Right ventricle myocardium superior (tissue), 1 donor: ENCODE results near the gene FADS2. TPM values are rescaled to one million over a fixed set of nuclear protein-coding genes. Genes with fewer than 3 reads are reported as not detected.

Experiments
- ATAC-seq: fragments of 200-7000 bp; cut with Tn5 transposase; one replicate; pipeline ENCODE4 v1.9.1; 2020; ENCODE audit warnings: mild to moderate bottlenecking; ENCODE audit not compliant: poor library complexity
- DNase-seq: peaks from one replicate; pipeline ENCODE4 v3.0.0-alpha.2; 2020
- intact Hi-C: fragments of 100-400 bp; cut with DNase I; formaldehyde crosslinking; loops from one replicate; pipeline ENCODE4 v1.11.2; 2022
- total RNA-seq: library from RNA; stranded (reverse); fragmentation: NEBNext Ultra II Directional; extraction: Animal tissue kit (Norgen Biotek cat#: 25700); gene quantifications from one replicate; pipeline ENCODE4 v1.2.1, GENCODE V29; 2021
- donor health status: DM: no; HTN: yes; CAD: no; lungs with severe emphysema.

The FADS2 gene
- total RNA-seq, 1 donor from 2014 or later: 20.5 TPM

GRCh38 chr11:61814958-61815789 is 12.9 kb upstream of the FADS2 start:
- peak; percentile 98 for DNase-seq
- ATAC-seq: peak; percentile 96
- intact Hi-C loops: loop anchor here (5.0 kb wide), 2 partner anchors 72 to 142 kb away; no protein-coding TSS in a partner anchor

GRCh38 chr11:61815790-61816735 is 12.0 kb upstream of the FADS2 start:
- intact Hi-C loops: loop anchor here (5.0 kb wide), 1 partner anchor 71 kb away; no protein-coding TSS in a partner anchor
- ATAC-seq (peak; percentile 43), DNase-seq (peak; percentile 77)

GRCh38 chr11:61816736-61817455 is 11.2 kb upstream of the FADS2 start, which contains the start of gene FADS1:
Gene FADS1, minus strand, starts transcription at chr11:61817003. Its CDS starts 74 bp downstream, at chr11:61816929.
- intact Hi-C loops: loop anchor here (5.0 kb wide), 1 partner anchor 70 kb away; no protein-coding TSS in a partner anchor
- ATAC-seq: peak; percentile 69
- peak; percentile 94 for DNase-seq

DNA sequence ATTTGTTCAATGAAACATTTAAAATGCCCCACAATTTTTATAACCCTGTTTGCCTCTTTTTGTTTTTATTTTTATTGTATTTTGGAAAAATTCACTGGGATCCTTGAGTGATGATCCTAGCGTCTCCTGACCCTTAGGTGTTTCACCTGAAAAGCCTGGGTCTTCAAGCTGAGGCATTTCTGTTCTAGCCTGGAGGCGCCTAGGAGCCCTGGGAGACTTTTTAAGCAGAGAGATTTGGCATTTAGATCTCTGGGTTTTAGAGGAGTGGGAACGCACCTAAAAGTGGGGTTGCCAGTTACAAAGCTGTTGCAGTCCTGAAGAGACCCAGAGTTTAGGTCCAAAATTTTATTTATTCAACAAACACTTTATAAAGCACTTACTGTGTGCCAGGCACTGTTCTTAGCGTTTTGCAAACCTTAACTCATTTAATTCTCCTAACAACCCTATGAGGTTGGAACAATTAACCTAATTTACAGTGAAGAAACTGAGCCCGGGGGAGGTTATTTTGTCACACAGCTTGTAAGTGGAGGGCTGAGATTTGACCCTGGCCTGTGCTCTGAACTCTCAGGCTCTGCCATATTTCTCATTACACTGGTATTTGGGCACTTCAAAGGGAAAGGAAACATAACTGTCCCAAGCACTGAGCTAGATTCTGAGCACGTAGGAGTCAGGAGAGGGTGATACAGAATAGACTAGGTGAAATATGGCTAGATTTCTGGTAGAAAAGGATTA is 10.5 kb upstream of the FADS2 start:
- intact Hi-C loops: loop anchor here (5.0 kb wide), 1 partner anchor 70 kb away; no protein-coding TSS in a partner anchor
- ATAC-seq: no peak
- DNase-seq: no peak

GRCh38 chr11:61820174-61820573 is 7.9 kb upstream of the FADS2 start:
- intact Hi-C loops: no loop called here
- ATAC-seq: no peak
- DNase-seq: no peak

- intact Hi-C loops: no loop called here
- peak; percentile 3 for ATAC-seq
- DNase-seq: no peak
Measured at GRCh38 chr11:61826930-61827570, 1.1 kb upstream of the FADS2 start.

GRCh38 chr11:61828379-61828628 is 204 bp downstream of the FADS2 start:
- ATAC-seq: no peak
- no peak for DNase-seq
- intact Hi-C loops: no loop called here

DNA sequence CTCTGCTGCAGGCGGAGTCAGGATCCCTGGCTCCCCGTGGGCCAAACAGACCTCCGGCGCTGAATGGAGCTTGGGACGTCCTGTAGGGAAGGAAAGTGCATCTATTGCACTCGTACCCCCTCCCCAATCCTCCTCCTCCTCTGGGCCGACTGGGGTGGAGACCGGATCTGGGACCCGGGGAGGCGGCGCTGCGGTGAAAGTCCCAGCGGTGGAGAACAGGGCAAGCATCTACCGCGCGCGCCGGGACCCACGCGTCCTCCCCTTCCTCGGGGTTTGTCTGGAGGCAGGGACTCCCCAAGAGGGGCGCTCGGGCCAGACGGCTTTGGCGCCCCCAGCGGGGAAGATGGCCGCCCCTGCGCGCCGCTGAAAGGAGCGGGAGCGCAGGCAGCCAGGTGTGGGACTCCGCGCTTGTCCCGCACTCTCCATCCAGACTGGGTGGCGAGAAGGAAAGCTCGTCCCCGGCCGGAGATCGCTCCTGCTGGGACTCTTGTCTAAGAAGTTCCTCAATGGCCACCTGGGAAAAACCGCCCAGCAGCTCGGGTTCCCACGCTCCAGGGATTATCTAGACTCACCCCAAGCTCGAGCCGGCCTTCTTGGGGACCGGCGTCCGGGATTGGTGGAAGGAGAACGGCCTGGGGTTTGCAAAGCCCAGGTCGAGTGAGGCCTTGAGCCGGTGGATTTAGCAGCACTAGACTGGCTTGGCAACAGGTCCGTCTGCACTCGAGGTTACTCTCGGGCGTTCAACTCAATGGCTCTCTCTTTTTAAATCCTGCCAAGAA is 718 bp downstream of the FADS2 start:
- DNase-seq: peak; percentile 69
- intact Hi-C loops: no loop called here

GRCh38 chr11:61829806-61830205 is 1.7 kb downstream of the FADS2 start:
- intact Hi-C loops: no loop called here
- DNase-seq (no peak), ATAC-seq (no peak)

More for the DNA sequence above, 718 bp downstream of the FADS2 start:
- ATAC-seq: peak; percentile 51

DNA sequence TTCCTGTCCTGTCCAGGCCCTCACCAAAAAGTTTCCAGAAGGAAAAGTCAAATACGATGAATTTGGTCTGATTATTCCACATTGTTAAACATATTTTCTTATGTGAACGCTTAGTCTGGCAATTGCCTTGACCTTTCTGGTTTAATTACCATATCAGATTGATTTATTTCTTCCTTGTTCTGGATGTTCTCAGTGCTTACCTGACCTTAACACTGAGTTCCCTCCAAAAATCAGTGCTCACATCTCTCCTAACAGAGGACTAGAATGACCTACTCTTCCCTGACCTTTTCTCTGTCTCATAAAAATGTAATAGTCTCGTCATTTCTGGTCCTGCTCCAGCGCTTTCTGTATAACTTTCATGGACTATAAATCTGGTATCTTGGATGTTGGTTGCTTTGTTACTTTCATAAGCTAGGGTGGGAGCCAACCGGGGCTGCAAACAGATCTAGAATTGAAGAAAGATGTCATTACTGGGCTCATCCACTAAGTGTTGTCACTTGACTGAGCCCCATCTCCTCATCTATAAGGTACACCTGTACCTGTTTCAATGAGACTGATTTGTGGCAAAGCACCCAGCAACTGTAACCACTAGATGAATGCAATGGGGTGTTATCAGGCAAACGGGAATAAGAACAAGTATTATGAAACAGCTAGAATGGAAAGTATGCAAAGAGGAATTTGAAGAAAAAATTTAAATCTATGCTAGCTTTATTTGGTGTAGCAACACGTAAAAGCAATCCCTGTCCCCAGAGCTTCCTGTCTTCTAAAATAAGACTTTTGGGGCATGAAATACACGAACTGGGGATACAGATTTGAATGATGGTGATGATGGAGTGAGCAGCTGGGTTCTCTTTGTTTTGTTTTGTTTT is 2.4 kb downstream of the FADS2 start:
- ATAC-seq (no peak), DNase-seq (no peak)
- intact Hi-C loops: no loop called here

GRCh38 chr11:61832207-61832606 is 4.1 kb downstream of the FADS2 start:
- DNase-seq: no peak
- intact Hi-C loops: no loop called here
- ATAC-seq: no peak

- peak; percentile 71 for DNase-seq
Measured at GRCh38 chr11:61832754-61833153, 4.7 kb downstream of the FADS2 start.

GRCh38 chr11:61833471-61833870 is 5.4 kb downstream of the FADS2 start:
- no peak for ATAC-seq
- no peak for DNase-seq
- intact Hi-C loops: no loop called here

More at GRCh38 chr11:61832754-61833153, 4.7 kb downstream of the FADS2 start:
- intact Hi-C loops: no loop called here
- ATAC-seq: peak; percentile 53

DNA sequence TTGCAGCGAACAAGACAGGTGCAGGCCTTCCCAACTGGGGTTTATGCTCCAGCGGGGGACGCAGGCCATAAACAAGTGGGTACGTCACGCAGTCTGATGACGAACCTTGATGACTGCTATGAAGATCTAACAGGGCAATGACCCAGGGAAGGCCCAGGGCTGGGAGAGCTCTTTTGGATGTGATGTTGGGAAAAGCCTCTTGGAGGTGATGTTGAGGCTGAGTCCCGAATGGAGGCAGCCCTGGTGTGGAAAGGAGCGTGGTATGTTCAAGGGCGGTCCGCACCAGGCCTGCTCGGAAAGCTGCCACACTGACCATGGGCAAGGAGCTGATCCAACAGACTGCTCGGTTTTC is 5.8 kb downstream of the FADS2 start:
- intact Hi-C loops: no loop called here
- DNase-seq (no peak), ATAC-seq (no peak)

DNA sequence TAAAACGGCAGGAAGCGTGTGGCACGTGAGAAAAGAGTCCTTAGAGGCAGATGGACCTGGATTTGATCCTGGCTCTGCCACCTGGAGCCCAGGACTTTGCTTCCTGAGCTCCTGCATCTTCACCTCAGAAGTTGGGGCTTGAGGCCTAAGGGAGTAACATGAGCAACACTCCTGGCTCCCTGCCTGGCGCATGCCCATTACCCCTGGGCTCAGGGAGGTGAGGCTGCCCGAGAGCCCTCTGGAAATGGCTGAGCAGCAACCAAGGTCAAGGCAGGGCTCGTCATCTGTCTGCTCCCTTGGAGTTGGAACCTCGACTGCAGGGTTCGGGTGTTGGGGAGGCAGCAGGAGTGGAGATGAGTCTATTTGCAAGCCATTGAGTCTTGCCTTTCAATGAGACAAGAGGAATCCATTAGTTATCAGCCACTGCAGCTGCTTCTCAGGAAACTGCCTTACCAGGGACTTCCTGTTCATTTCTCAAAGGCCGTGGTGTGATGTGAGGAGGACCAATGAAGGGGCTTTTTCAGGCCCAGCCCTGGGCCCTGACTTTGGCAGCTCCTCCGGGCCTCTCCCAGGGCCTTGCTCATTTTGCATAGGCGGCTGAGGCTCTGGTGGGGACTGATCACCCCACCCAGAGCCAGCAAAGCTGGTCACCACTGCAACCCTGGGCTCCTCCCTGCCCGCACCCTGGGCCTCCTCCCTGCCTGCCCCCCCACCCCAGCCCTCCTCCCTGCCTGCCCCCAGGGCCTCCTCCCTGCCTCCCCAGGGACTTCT is 6.4 kb downstream of the FADS2 start:
- ATAC-seq: peak; percentile 56
- intact Hi-C loops: no loop called here

More for the DNA sequence above, 6.4 kb downstream of the FADS2 start:
- peak; percentile 78 for DNase-seq
